Fibroblast of lung (primary cell): ENCODE measurements around the gene DCLRE1C.
"Not testable (repeated sequence)": the region's sequence is repeated elsewhere in the genome, so short reads cannot be mapped to it uniquely, and the experiment has no call there.

Source experiments
- CTCF ChIP-seq, 2 donors: IDR thresholded peaks in 1 of 2; conservative IDR thresholded peaks in 1 of 2; 1 replicate in 1 of 2; 2 replicates in 1 of 2; pipeline ENCODE4 v1.5.1; 2011 to 2012; ENCODE audit warnings: low read length in 2 of 2, control low read depth in 1 of 2, inconsistent platforms in 1 of 2, low read depth in 1 of 2, mild to moderate bottlenecking in 1 of 2
- EZH2 ChIP-seq: IDR thresholded peaks from 2 replicates; pipeline ENCODE4 v1.5.1; 2012; ENCODE audit warnings: low read length, control low read depth, mild to moderate bottlenecking; ENCODE audit errors: missing control alignments

DNA sequence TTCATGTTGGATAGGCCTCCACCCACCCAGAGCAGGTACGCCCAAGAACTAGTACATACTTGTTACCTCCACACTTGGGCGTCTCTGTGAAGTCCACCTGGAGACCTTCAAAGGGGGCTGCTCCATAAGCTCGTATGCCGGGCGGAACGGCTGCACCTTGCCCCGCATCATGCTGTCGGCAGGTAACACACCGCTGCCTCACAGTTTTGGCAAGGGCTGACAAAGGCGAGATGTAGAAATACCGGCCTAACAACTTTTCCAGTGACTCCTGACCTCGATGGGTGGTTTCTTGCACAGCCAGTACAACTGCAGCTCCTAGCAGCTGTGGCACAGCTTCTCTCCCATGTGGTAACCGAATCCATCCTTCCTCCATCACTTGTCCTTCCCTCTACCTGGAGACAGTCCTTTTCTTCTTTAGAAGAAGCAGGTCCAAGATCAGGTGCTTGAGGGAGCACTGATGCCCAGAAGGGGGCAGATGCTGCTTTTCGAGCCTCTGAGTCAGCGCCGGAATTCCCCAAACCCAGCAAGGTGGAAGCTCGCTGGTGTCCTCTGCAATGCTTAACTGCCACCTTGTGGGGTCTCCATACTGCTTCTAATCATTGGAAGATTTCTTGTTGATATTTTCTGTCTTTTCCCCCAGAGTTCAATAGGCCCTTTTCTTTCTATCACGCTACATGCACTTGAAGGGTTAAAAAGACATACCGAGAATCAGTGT, 37.3 kb upstream of the DCLRE1C start:
- TF ChIP-seq CTCF (conservative IDR thresholded peaks at IDR 0.05 in 1 of 2, IDR thresholded peaks at IDR 0.05 in 1 of 2; ENCODE audit: low read depth in 1 of 2, low read length in 2 of 2) = peak in 1 of 2 donors; percentile 21
- TF ChIP-seq EZH2 = not testable (repeated sequence)
